Measurements from ENCODE around the gene ULK4. TPM values are rescaled to one million over a fixed set of nuclear protein-coding genes. Genes with fewer than 3 reads are reported as not detected.

ULK4 gene
- total RNA-seq, 1 experiment from 2014 or later = 6.3 TPM

DNA sequence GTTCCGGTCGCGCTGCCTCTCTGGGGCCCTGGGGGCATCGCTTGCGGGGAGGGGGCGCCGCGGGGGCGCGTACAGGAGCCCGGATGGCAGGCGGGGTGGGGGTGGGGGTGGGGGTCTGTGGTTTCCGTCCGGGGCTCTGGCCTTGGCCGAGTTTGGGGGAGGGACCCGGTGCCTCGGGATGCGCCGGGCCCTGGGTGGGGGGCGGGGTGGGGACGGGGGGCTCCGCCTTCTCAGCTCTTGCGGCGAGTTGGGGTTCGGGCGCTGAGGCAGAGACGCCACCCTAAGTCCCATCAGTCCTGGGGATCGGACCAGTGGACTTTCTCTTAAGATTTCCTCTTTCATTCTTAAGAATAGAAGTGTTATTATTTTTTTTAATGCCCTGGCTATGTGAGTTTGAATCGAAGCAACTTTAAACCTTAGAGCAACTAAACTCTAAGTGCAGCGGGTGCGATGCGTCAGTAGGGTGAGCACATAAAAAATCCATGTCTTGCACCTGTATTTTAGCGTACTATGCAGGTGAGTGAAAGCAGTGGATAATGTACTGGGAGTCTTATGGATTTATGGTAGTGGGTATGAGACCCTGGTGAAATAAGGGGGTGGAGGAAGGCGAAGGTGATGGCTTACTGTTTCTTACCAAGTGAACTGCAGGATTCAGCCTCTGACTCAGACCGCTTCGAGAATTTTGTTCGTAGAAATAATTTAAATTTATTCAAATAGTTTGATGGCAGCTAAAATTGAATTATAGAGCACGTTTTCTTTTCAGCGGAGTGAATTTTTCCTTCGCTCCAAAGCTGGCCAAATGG, 761.8 kb downstream of the ULK4 start:
- CTCF ChIA-PET = interaction anchor here (0.6 to 1.3 kb wide), 2 partner anchors 9 to 19 kb away, joined by 5 read pairs; no protein-coding TSS in a partner anchor
- Histone ChIP-seq H3K36me3 (ENCODE audit: control insufficient read depth in 1 of 2, insufficient read depth in 2 of 2, low read length in 2 of 2) (no peaks in the 10 kb centered on the region), H3K4me2 (ENCODE audit: low read length) (peak overlapping the region; percentile 88), H3K9ac (ENCODE audit: low read length) (peak overlapping the region; percentile 91), H3K79me2 (ENCODE audit: insufficient read depth, low read length) (peaks cover 56% of the 10 kb centered on the region), H3K4me1 (ENCODE audit: control insufficient read depth in 1 of 2, insufficient read depth in 2 of 2, low read length in 2 of 2) (peaks cover 20 to 32% of the 10 kb centered on the region in 2 experiments), H3K9me3 (ENCODE audit: control insufficient read depth in 1 of 2, insufficient read depth in 1 of 2, low read depth in 1 of 2, low read length in 2 of 2) (no peaks in the 10 kb centered on the region), H4K20me1 (ENCODE audit: insufficient read depth) (peaks cover 41% of the 10 kb centered on the region), H2AFZ (ENCODE audit: low read depth, low read length, poor library complexity, severe bottlenecking) (no peak overlapping the region), H3K27ac (ENCODE audit: low read depth, low read length) (peak overlapping the region; percentile 90), H3K27me3 (ENCODE audit: insufficient read depth, low read length) (peaks cover 5% of the 10 kb centered on the region; the same call in 1 of the 2 replicates), H3K4me3 (replicated peaks in 1 of 2; ENCODE audit: low read depth in 1 of 2, low read length in 2 of 2) (peak overlapping the region; percentile 85 to 91), H3K9me2 (ENCODE audit: insufficient read depth) (no peaks in the 10 kb centered on the region)
- BruUV-seq (replicated peaks) = TSS peak; percentile 38
- TF ChIP-seq CEBPB (IDR thresholded peaks at IDR 0.05; ENCODE audit: low read depth) (no peak), EZH2phosphoT487 (IDR thresholded peaks at IDR 0.05; ENCODE audit: borderline replicate concordance) (no peak), POLR2AphosphoS5 (IDR thresholded peaks at IDR 0.05; ENCODE audit: low read depth, low read length) (no peak), FOSL1 (IDR thresholded peaks at IDR 0.05; ENCODE audit: low read depth) (no peak), ZNF274 (IDR thresholded peaks at IDR 0.05; ENCODE audit: low read depth, low read length) (no peak), SRF (IDR thresholded peaks at IDR 0.05; ENCODE audit: low read depth) (no peak)
- TF ChIP-seq, protein P1, sequence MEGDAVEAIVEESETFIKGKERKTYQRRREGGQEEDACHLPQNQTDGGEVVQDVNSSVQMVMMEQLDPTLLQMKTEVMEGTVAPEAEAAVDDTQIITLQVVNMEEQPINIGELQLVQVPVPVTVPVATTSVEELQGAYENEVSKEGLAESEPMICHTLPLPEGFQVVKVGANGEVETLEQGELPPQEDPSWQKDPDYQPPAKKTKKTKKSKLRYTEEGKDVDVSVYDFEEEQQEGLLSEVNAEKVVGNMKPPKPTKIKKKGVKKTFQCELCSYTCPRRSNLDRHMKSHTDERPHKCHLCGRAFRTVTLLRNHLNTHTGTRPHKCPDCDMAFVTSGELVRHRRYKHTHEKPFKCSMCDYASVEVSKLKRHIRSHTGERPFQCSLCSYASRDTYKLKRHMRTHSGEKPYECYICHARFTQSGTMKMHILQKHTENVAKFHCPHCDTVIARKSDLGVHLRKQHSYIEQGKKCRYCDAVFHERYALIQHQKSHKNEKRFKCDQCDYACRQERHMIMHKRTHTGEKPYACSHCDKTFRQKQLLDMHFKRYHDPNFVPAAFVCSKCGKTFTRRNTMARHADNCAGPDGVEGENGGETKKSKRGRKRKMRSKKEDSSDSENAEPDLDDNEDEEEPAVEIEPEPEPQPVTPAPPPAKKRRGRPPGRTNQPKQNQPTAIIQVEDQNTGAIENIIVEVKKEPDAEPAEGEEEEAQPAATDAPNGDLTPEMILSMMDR (IDR thresholded peaks at IDR 0.05 in 2 of 3, conservative IDR thresholded peaks at IDR 0.05 in 1 of 3; ENCODE audit: borderline replicate concordance in 1 of 3, insufficient read depth in 1 of 3, low read depth in 2 of 3, low read length in 2 of 3) = no peak
- intact Hi-C loops (cut with micrococcal nuclease) = loop anchor here (5.0 to 10.0 kb wide), 2 partner anchors 618 to 875 kb away; no protein-coding TSS in a partner anchor
- RAD21 ChIA-PET (ENCODE audit: low non-redundant PET in 1 of 2, low total read pairs in 2 of 2, uncharacterized antibody in 2 of 2, unreplicated experiment in 2 of 2) = no interaction called here
- ATAC-seq = peak; percentile 29
- POLR2A ChIA-PET = interaction anchor here (0.7 to 2.0 kb wide), 11 partner anchors 8 to 620 kb away, joined by 3 to 13 read pairs (median 3); no protein-coding TSS in a partner anchor
- DNase-seq (ENCODE audit: low read depth, low spot score) = no peak
